Left colon (tissue), 2 donors: ENCODE results near the gene RNF8. TPM values are rescaled to one million over a fixed set of nuclear protein-coding genes. Genes with fewer than 3 reads are reported as not detected.
"Not testable (repeated sequence)": the region's sequence is repeated elsewhere in the genome, so short reads cannot be mapped to it uniquely, and the experiment has no call there.

Experiments
- ATAC-seq: fragments of 200-7000 bp; cut with Tn5 transposase; one replicate; pipeline ENCODE4 v1.9.1; 2020; ENCODE audit warnings: mild to moderate bottlenecking, moderate library complexity
- DNase-seq, 2 donors: peaks; one replicate each; pipeline ENCODE4 v3.0.0-alpha.2; 2020
- intact Hi-C, 2 donors: fragments of 100-400 bp; cut with DNase I in 1 of 2; cut with micrococcal nuclease in 1 of 2; formaldehyde crosslinking; loops; one replicate each; pipeline versions ENCODE4 v1.11.2 to v1.14.0; 2022; cut with DNase I, micrococcal nuclease
- total RNA-seq, 2 donors: library from RNA; stranded (reverse); fragmentation: NEBNext Ultra II Directional; extraction: Animal tissue kit (Norgen Biotek cat#: 25700); gene quantifications; one replicate each; pipeline ENCODE4 v1.2.1, GENCODE V29; 2021
- donor health status: DM: no; HTN: no; CAD: no.
- donor health status: DM: yes; HTN: yes; CAD: no.

The RNF8 gene
- total RNA-seq, 2 donors from 2014 or later = 11.9 to 12.5 TPM

DNA sequence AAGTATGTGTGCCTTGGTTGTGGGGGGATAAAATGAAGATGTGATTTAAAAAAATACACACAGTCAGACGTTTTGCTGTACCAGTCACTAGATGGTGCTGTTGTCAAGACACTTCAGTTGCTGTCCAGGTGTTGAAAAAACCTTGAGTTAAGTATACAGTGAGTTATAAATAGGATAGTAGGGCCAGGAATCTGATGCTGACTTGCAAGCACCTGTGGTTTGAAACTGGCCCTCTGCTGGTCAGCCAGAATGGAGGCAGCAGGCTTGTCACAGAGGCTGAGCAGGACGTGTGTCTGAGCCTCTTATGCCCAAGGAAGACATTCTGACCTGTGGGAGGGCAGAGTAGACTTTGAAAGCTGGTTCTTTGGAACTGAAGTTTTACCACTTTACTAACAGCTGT is 27.8 kb downstream of the RNF8 start:
- intact Hi-C loops = no loop called here
- DNase-seq = peak in 1 of 2 donors; percentile 28
- ATAC-seq = peak; percentile 86

DNA sequence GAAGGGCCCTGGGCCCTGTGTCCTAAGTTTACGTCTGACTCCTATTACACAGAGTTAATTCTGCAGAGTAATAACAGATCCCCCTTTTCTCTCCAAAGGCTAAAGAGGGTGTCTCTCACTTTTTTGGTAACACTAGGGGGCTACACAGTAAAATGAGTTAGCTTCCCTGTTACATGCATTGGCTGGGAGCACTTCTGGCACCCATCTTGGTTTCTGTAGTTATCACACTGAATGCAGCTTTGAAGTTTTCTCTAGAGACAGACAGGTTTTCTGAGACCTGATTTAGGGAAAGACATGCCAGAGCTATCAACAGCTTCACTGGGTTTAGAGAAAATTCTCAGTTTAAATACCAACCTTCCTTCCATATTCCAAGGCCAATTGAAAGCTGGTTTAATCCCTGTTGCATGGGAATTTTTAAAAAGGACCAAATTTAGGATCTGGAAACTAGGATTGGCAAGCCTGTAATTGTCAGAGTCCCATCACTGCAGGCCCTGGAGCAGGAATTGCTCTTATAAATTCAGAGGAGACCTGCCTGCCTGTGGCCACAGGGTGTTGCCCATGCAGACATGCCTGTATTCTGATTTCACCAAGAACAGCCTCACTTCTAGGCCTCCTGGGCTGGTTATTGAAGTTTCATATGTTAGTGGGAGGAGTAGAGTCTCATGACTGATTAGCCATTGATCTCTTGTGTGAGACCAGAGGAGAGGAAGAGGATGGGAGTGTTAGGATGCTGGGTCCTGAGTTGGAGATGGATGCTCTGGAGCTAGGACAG is 29.4 kb downstream of the RNF8 start:
- ATAC-seq = no peak
- intact Hi-C loops = no loop called here

GRCh38 chr6:37388578-37388977 is 34.8 kb downstream of the RNF8 start:
- no peak for ATAC-seq
- DNase-seq = no peak
- intact Hi-C loops = no loop called here

More for the DNA sequence above, 29.4 kb downstream of the RNF8 start:
- no peak for DNase-seq

DNA sequence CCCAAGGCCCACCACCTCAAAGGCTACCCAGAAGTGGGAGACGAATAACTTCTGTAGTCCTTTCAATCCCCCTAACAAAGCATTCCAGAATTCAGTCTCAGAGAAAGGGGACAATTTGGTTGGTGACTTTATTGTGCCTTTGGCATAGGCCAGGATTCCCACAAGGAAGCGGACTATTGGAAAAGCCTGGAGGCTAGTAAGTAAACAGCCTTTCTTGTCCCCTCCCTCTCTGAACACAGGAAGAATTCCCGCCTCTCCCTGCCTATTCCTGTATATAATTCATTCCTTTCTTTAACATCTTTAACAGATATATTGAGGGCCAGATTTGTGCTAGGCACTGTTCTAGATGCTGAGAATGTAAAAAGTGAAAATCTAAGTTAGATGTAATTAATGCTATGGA is 36.1 kb downstream of the RNF8 start:
- intact Hi-C loops = no loop called here
- ATAC-seq = peak; percentile 61

DNA sequence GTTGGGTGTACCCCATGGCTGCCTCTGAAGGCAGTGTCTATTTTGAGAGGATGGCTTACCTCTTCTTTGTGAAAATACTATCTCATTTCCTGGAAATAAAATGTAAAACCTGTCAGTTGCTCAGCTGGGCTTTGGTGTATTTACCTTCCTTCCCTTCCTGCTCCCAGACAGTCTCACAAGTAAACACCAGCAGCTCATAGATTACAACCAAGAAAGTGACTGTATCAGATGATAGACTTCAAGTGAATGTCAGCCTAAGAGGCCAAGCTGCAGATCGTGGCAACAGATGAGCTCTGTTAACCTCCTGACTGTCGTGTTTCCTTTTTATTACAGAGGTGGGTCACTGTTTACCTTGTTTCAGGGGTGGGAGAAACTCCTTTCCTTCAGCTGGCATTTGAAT is 37.3 kb downstream of the RNF8 start:
- no peak for DNase-seq
- intact Hi-C loops = no loop called here
- ATAC-seq = peak; percentile 89

More for the DNA sequence above, 36.1 kb downstream of the RNF8 start:
- DNase-seq = no peak

DNA sequence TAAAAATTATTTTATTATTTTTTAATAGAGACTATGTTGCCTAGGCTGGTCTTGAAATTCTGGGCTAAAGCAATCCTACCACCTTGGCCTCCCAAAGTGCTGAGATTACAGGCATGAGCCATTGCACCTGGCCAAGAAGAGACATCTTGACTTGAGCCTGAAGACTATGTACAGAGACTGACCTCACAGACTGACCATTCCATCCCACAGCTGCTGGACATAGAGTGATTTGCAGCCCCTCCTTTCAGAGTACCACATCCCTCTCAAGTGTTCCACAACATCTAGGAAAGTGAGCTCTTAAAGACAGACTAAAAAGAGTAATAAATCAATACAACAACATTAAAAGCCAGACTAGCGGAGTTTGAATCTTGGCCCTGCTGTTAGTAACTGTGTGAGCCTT is 39.0 kb downstream of the RNF8 start:
- intact Hi-C loops = no loop called here
- ATAC-seq = no peak
- no peak for DNase-seq

GRCh38 chr6:37393381-37393929 is 39.7 kb downstream of the RNF8 start:
- DNase-seq (no peak), ATAC-seq (no peak)
- intact Hi-C loops = no loop called here

GRCh38 chr6:37396571-37397180 is 42.9 kb downstream of the RNF8 start:
- intact Hi-C loops = no loop called here
- ATAC-seq = no peak

DNA sequence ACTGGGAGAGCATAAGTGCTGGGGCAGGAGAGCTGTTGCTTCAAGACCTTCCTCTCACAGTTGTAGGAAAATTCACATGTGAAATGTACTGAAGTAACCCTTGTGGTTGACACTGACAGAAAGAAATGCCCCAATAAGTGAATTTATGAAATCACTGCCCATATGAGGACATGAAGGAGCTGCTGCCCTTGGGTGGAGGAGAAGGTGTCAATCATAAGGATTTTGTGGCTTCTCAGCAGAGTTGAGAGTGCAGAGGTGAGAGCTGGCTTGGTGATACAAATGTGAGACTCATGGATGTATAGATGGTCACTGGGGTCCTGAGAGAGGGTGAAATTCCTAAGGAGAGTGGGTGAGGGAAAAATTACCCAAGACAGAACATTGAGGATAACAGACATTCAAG is 45.3 kb downstream of the RNF8 start:
- intact Hi-C loops = no loop called here

More at GRCh38 chr6:37396571-37397180, 42.9 kb downstream of the RNF8 start:
- no peak for DNase-seq

DNA sequence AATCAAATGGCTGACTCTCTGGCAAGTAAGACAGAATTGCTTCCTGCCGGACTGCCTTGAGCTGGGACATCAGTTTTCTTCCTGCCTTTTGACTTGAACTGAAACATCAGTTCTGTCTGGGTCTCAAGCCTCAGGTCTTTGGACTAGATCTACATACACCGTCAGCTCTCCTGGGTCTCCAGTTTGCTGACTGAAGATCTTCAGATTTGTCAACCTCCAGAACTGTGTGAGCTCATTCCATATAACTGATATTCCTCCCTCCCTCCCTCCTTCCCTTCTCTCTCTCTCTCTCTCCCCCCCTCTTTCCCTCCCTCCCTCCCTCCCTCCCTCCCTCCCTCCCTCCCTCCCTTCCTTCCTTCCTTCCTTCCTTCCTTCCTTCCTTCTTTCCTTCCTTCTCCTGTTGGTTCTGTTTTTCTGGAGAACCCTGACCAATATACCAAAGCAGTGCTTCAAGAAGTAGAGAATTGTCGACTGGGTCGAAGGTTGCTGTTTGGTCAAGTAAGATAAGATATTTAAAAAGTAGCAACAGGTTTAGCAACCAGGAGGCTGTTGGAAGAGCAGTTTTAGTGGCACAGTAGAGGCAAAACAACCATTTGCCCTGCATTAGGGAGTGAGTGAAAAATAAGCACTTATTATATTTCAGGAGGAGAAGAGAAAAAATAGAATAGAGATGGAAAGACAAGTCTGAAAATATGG is 46.2 kb downstream of the RNF8 start:
- DNase-seq = no peak
- no peak for ATAC-seq
- intact Hi-C loops = no loop called here

More for the DNA sequence above, 45.3 kb downstream of the RNF8 start:
- DNase-seq (no peak), ATAC-seq (no peak)

DNA sequence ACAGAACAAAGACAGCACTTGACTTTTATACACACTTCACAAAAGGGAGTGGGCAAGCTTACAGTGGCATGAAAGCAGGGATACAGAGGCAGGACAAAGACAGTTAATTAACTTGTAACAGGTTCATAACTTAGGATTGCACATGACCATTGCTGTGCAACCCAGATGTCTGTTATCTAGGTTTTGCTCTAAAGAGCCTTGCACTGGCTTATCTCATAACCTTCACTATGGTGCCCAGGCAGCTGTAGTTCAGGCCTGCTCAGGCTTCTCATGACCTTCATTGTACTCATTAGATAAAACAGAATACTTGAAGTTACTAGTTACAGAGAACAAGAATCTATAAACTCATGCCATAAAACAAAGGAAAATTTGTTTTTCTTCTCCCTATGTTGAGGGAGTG is 47.9 kb downstream of the RNF8 start:
- DNase-seq, ATAC-seq, intact Hi-C loops: not testable (repeated sequence)

DNA sequence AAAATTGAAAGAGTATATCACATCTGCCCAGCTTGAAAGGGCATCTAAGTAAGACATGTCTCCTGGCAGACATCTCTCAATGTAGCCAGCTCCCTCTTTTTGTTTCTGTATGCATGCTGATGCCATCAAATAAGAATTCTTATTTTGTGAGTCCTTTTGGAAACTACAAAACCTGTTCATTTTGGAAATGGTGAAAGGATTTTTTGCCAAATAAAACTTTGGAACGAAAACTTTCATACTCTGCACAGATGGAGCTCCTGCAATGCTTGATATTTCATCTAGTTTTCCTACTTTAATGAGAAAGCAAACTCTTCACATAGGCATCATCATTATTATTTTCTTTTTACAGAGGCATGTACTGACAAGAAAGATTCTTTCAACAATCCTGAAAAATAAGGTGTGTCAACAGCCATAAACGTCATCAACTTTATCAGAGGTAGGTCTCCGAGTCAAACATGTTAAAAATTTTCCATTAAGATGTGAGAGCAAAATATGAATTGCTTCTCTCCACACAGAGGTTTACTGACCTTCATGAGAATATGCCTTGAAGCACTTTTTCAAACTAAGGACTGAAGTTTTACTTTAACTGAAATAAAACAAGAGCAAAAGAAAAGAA is 53.1 kb downstream of the RNF8 start:
- intact Hi-C loops = no loop called here
- no peak for DNase-seq
- no peak for ATAC-seq

GRCh38 chr6:37407948-37408347 is 54.2 kb downstream of the RNF8 start:
- DNase-seq (no peak), ATAC-seq (no peak)
- intact Hi-C loops = no loop called here

GRCh38 chr6:37409501-37409900 is 55.7 kb downstream of the RNF8 start:
- DNase-seq (no peak), ATAC-seq (no peak)
- intact Hi-C loops = no loop called here

GRCh38 chr6:37417393-37417792 is 63.6 kb downstream of the RNF8 start:
- no peak for ATAC-seq

DNA sequence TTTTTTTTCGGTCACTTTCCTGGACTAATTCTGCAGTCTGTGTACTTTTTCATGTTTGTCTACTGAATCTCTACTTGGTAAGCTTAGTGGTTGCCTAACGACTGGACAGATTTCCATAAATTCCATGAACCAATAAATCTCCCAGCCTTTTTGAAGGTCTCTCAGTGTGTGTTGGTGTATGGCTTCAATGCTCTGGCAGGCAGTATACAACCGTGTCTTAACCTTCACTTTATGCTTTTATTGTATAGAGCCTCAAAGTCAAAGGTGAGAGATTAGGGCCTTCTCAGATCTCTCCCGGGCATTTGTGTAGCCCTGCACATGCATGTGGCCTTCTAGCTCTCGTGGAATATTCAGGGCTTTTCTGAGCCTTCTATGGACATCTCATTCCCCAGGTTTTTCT is 64.9 kb downstream of the RNF8 start:
- intact Hi-C loops = no loop called here
- ATAC-seq = peak; percentile 82
- no peak for DNase-seq

More at GRCh38 chr6:37417393-37417792, 63.6 kb downstream of the RNF8 start:
- intact Hi-C loops = no loop called here
- no peak for DNase-seq

DNA sequence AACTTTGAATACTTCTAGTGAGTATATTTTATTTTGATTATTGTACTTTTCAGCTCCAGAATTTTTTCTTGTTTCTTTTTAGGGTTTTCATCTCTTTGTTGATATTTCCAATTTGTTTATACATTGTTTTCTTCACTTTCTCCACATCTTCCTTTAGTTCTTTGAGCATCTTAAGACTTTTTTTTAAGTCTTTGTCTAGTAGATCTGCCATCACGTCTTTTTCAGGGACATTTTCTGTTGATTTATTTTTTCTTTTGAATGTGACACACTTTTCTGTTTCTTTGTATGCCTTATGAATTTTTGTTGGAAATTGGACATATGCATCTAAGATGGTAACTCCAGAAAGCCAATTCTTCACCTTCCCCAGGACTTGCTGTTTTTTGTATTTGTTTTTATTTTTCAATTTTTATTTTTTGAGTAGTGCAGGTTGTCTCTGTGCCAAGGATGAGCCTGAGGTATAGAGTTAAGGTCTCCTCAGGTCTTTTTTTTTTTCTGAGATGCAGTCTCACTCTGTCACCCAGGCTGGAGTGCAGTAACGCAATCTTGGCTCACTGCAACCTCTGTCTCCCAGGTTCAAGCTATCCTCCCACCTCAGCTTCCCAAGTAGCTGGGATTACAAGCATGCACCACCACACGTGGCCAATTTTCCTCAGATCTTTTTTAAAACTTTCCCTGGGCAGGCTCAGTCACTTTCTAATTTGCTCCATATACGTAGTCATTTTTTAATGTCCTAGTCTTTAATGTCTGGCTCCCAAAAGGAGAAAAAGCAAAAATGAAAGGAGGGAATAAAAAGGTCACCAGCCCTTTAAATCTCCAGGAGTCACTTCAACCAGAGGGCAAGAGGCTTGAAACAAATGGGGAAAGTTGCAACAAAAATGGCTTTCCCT is 72.5 kb downstream of the RNF8 start:
- intact Hi-C loops = no loop called here
- ATAC-seq = no peak
- DNase-seq = no peak

DNA sequence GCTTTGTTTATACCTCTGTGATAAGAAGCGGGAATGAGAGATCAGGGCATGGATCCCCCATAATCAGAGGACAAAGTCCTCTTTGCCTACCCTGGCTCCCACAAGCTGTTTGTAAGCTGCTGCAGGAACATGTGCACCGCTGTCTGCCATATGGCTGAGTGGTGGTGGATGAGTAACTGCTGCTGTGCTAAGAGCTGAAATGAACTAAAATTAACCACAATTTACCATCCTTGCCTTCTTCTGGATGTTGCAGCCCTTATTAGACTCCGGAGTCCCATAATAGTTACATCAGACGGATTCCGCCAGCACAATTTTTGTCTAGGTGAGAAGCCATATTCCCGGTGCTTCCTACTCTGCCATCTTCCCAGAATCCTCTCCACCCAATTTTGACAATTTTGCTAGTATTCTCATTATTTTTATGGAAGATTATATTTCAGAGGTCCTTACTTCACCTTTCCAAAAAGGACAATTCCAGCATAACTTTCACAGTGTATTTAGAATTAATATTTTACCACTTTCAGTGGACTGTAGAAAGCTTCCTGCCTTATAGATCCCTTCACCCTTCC is 73.2 kb downstream of the RNF8 start:
- no peak for DNase-seq
- intact Hi-C loops = no loop called here
- ATAC-seq = no peak
